Activated naive CD8-positive, alpha-beta T cell (primary cell): ENCODE results near the gene ARVCF.
A peak's percentile ranks its signal among the peaks of the same experiment; 100 is the strongest.

Experiments
- H3K27ac Mint-ChIP-seq: one replicate; pipeline ENCODE4 v1.8.0; 2021; ENCODE audit warnings: mixed read lengths
- H3K27me3 Mint-ChIP-seq: one replicate; pipeline ENCODE4 v1.8.0; 2021; ENCODE audit warnings: mixed read lengths
- H3K36me3 Mint-ChIP-seq: one replicate; pipeline ENCODE4 v1.8.0; 2021; ENCODE audit warnings: mixed read lengths
- H3K4me1 Mint-ChIP-seq: one replicate; pipeline ENCODE4 v1.8.0; 2021; ENCODE audit warnings: low read depth, mixed read lengths
- H3K4me3 Mint-ChIP-seq: one replicate; pipeline ENCODE4 v1.8.0; 2021; ENCODE audit warnings: mild to moderate bottlenecking, mixed read lengths
- H3K9me3 Mint-ChIP-seq: one replicate; pipeline ENCODE4 v1.8.0; 2021; ENCODE audit warnings: low read depth, mixed read lengths

The ARVCF gene

GRCh38 chr22:19986011-19986409 is 30.6 kb downstream of the ARVCF start:
- Mint-ChIP-seq H3K36me3 (no peaks in the 10 kb centered on the region), H3K4me1 (peaks cover 3% of the 10 kb centered on the region), H3K27ac (no peak overlapping the region), H3K9me3 (no peaks in the 10 kb centered on the region), H3K27me3 (no peaks in the 10 kb centered on the region), H3K4me3 (peak overlapping the region; percentile 27)

- no peaks in the 10 kb centered on the region for H3K36me3 Mint-ChIP-seq
- peaks cover 3% of the 10 kb centered on the region for H3K4me1 Mint-ChIP-seq
- no peak overlapping the region for H3K27ac Mint-ChIP-seq
- no peaks in the 10 kb centered on the region for H3K9me3 Mint-ChIP-seq
- H3K27me3 Mint-ChIP-seq: no peaks in the 10 kb centered on the region
- H3K4me3 Mint-ChIP-seq: peak overlapping the region; percentile 15
These were observed 31.5 kb downstream of the ARVCF start for GRCh38 chr22:19984851-19985811.

GRCh38 chr22:19984201-19984753 is 32.3 kb downstream of the ARVCF start:
- H3K4me1 Mint-ChIP-seq: peaks cover 3% of the 10 kb centered on the region
- H3K27ac Mint-ChIP-seq: no peak overlapping the region
- no peaks in the 10 kb centered on the region for H3K9me3 Mint-ChIP-seq
- no peaks in the 10 kb centered on the region for H3K27me3 Mint-ChIP-seq
- no peaks in the 10 kb centered on the region for H3K36me3 Mint-ChIP-seq
- no peak overlapping the region for H3K4me3 Mint-ChIP-seq

- Mint-ChIP-seq H3K27me3 (no peaks in the 10 kb centered on the region), H3K9me3 (no peaks in the 10 kb centered on the region), H3K36me3 (no peaks in the 10 kb centered on the region), H3K27ac (no peak overlapping the region), H3K4me3 (no peak overlapping the region), H3K4me1 (peaks cover 3% of the 10 kb centered on the region)
These were observed 32.9 kb downstream of the ARVCF start for GRCh38 chr22:19983741-19984140.

- Mint-ChIP-seq H3K4me1 (peaks cover 3% of the 10 kb centered on the region), H3K27ac (no peak overlapping the region), H3K9me3 (no peaks in the 10 kb centered on the region), H3K36me3 (no peaks in the 10 kb centered on the region), H3K4me3 (no peak overlapping the region), H3K27me3 (no peaks in the 10 kb centered on the region)
These were observed 33.5 kb downstream of the ARVCF start for GRCh38 chr22:19982991-19983578.

- peaks cover 3% of the 10 kb centered on the region for H3K4me1 Mint-ChIP-seq
- H3K27me3 Mint-ChIP-seq: no peaks in the 10 kb centered on the region
- H3K27ac Mint-ChIP-seq: no peak overlapping the region
- no peaks in the 10 kb centered on the region for H3K9me3 Mint-ChIP-seq
- no peaks in the 10 kb centered on the region for H3K36me3 Mint-ChIP-seq
- no peak overlapping the region for H3K4me3 Mint-ChIP-seq
These were observed 34.4 kb downstream of the ARVCF start for GRCh38 chr22:19981961-19982920.

- Mint-ChIP-seq H3K27me3 (no peaks in the 10 kb centered on the region), H3K36me3 (no peaks in the 10 kb centered on the region), H3K27ac (no peak overlapping the region), H3K9me3 (no peaks in the 10 kb centered on the region), H3K4me3 (no peak overlapping the region), H3K4me1 (peaks cover 2% of the 10 kb centered on the region)
These were observed 35.3 kb downstream of the ARVCF start for GRCh38 chr22:19981171-19981960.

GRCh38 chr22:19980766-19981165 is 35.9 kb downstream of the ARVCF start:
- Mint-ChIP-seq H3K27me3 (no peaks in the 10 kb centered on the region), H3K27ac (no peak overlapping the region), H3K36me3 (no peaks in the 10 kb centered on the region), H3K4me3 (no peak overlapping the region), H3K9me3 (no peaks in the 10 kb centered on the region), H3K4me1 (no peaks in the 10 kb centered on the region)

- no peaks in the 10 kb centered on the region for H3K9me3 Mint-ChIP-seq
- H3K27ac Mint-ChIP-seq: no peak overlapping the region
- H3K4me1 Mint-ChIP-seq: peaks cover 4% of the 10 kb centered on the region
- no peaks in the 10 kb centered on the region for H3K27me3 Mint-ChIP-seq
- H3K36me3 Mint-ChIP-seq: no peaks in the 10 kb centered on the region
- H3K4me3 Mint-ChIP-seq: no peak overlapping the region
These were observed 36.7 kb downstream of the ARVCF start for GRCh38 chr22:19979712-19980493.

- Mint-ChIP-seq H3K27me3 (no peaks in the 10 kb centered on the region), H3K4me1 (peaks cover 5% of the 10 kb centered on the region), H3K27ac (no peak overlapping the region), H3K9me3 (no peaks in the 10 kb centered on the region), H3K4me3 (no peak overlapping the region), H3K36me3 (no peaks in the 10 kb centered on the region)
These were observed 37.9 kb downstream of the ARVCF start for GRCh38 chr22:19978748-19979147.

GRCh38 chr22:19977296-19978243 is 39.1 kb downstream of the ARVCF start:
- no peaks in the 10 kb centered on the region for H3K9me3 Mint-ChIP-seq
- no peak overlapping the region for H3K27ac Mint-ChIP-seq
- H3K4me1 Mint-ChIP-seq: peaks cover 5% of the 10 kb centered on the region
- no peaks in the 10 kb centered on the region for H3K36me3 Mint-ChIP-seq
- no peak overlapping the region for H3K4me3 Mint-ChIP-seq
- H3K27me3 Mint-ChIP-seq: no peaks in the 10 kb centered on the region

- Mint-ChIP-seq H3K36me3 (no peaks in the 10 kb centered on the region), H3K4me1 (peaks cover 7% of the 10 kb centered on the region), H3K27me3 (no peaks in the 10 kb centered on the region), H3K4me3 (no peak overlapping the region), H3K27ac (no peak overlapping the region), H3K9me3 (no peaks in the 10 kb centered on the region)
These were observed 40.0 kb downstream of the ARVCF start for GRCh38 chr22:19976671-19977070.

GRCh38 chr22:19975707-19976035 is 41.0 kb downstream of the ARVCF start:
- Mint-ChIP-seq H3K9me3 (no peaks in the 10 kb centered on the region), H3K27ac (no peak overlapping the region), H3K4me3 (no peak overlapping the region), H3K27me3 (no peaks in the 10 kb centered on the region), H3K36me3 (no peaks in the 10 kb centered on the region), H3K4me1 (peaks cover 12% of the 10 kb centered on the region)
